ENCODE results near the gene FUT6.

FUT6 gene

GRCh38 chr19:5814123-5814851, 25.2 kb downstream of the FUT6 start:
- no peaks in the 10 kb centered on the region; the same call in 1 of the 2 replicates for H3K27me3 ChIP-seq (ENCODE audit: control insufficient read depth, insufficient read depth, low read length)
- no peaks in the 10 kb centered on the region for H3K4me1 ChIP-seq (ENCODE audit: control insufficient read depth, insufficient read depth, low read length)
- H3K4me3 ChIP-seq (ENCODE audit: low read depth, low read length): no peak overlapping the region
- H3K36me3 ChIP-seq (ENCODE audit: control insufficient read depth, insufficient read depth, low read length): no peaks in the 10 kb centered on the region
- no peaks in the 10 kb centered on the region for H3K9me3 ChIP-seq (ENCODE audit: control insufficient read depth, insufficient read depth, low read depth, low read length)
- H3K27ac ChIP-seq (ENCODE audit: low read depth, low read length): no peak overlapping the region
- H3K9ac ChIP-seq (ENCODE audit: low read length): no peak overlapping the region

DNA sequence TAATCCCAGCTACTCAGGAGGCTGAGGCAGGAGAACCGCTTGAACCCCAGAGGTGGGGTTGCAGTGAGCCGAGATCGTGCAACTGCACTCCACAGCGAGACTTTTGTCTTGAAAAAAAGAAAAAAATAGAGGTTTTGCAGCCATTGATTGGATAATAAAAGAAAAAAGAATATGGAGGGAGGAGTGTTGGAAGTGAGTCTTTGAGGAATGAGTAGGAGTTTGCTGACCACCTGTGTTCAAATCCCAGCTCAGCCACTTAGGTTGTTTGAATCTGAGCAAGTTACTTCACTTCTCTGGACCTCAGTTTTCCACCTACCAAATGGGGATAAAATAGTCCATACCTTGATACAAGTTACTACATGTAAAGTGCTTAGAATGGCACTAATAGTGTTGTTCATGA, 28.4 kb downstream of the FUT6 start:
- Histone ChIP-seq H3K4me1 (ENCODE audit: control insufficient read depth, insufficient read depth, low read length) (peaks cover 3% of the 10 kb centered on the region), H3K27ac (ENCODE audit: low read depth, low read length) (no peak overlapping the region), H3K9ac (ENCODE audit: low read length) (no peak overlapping the region), H3K36me3 (ENCODE audit: control insufficient read depth, insufficient read depth, low read length) (no peaks in the 10 kb centered on the region), H3K9me3 (ENCODE audit: control insufficient read depth, insufficient read depth, low read depth, low read length) (no peaks in the 10 kb centered on the region), H3K27me3 (ENCODE audit: control insufficient read depth, insufficient read depth, low read length) (no peaks in the 10 kb centered on the region), H3K4me3 (ENCODE audit: low read depth, low read length) (no peak overlapping the region)

DNA sequence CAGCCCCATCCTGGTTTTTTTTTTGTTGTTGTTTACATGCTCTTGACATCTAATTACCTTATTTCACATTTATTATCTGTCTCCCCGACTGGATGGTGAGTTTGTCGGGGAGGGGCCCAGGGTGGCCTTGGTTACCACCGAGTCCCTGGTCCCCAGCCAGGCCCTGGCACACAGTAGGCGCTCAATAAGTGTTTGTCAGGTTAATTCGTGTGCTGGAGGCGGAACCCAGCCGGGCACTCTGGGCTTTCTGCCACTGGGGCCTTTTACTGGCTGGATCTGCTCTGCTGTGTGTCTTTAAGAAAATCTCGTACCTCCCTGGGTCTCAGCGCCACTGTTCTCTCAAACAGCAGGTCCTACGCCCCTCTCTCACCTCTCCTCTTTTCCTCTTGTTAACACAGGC, 30.0 kb downstream of the FUT6 start:
- no peaks in the 10 kb centered on the region for H3K36me3 ChIP-seq (ENCODE audit: control insufficient read depth, insufficient read depth, low read length)
- peaks cover 5% of the 10 kb centered on the region for H3K4me1 ChIP-seq (ENCODE audit: control insufficient read depth, insufficient read depth, low read length)
- peaks cover 4% of the 10 kb centered on the region; the same call in 1 of the 2 replicates for H3K27me3 ChIP-seq (ENCODE audit: control insufficient read depth, insufficient read depth, low read length)
- no peak overlapping the region for H3K4me3 ChIP-seq (ENCODE audit: low read depth, low read length)
- H3K9ac ChIP-seq (ENCODE audit: low read length): no peak overlapping the region
- no peak overlapping the region for H3K27ac ChIP-seq (ENCODE audit: low read depth, low read length)
- no peaks in the 10 kb centered on the region for H3K9me3 ChIP-seq (ENCODE audit: control insufficient read depth, insufficient read depth, low read depth, low read length)

- peaks cover 4% of the 10 kb centered on the region; the same call in 1 of the 2 replicates for H3K27me3 ChIP-seq (ENCODE audit: control insufficient read depth, insufficient read depth, low read length)
- no peaks in the 10 kb centered on the region for H3K36me3 ChIP-seq (ENCODE audit: control insufficient read depth, insufficient read depth, low read length)
- H3K9ac ChIP-seq (ENCODE audit: low read length): no peak overlapping the region
- H3K27ac ChIP-seq (ENCODE audit: low read depth, low read length): no peak overlapping the region
- peaks cover 5% of the 10 kb centered on the region for H3K4me1 ChIP-seq (ENCODE audit: control insufficient read depth, insufficient read depth, low read length)
- no peaks in the 10 kb centered on the region for H3K9me3 ChIP-seq (ENCODE audit: control insufficient read depth, insufficient read depth, low read depth, low read length)
- H3K4me3 ChIP-seq (ENCODE audit: low read depth, low read length): no peak overlapping the region
These were observed 30.4 kb downstream of the FUT6 start for GRCh38 chr19:5809053-5809452.

GRCh38 chr19:5808120-5808816, 31.2 kb downstream of the FUT6 start:
- H3K27me3 ChIP-seq (ENCODE audit: control insufficient read depth, insufficient read depth, low read length): peaks cover 9% of the 10 kb centered on the region
- H3K4me1 ChIP-seq (ENCODE audit: control insufficient read depth, insufficient read depth, low read length): peaks cover 5% of the 10 kb centered on the region
- no peaks in the 10 kb centered on the region for H3K36me3 ChIP-seq (ENCODE audit: control insufficient read depth, insufficient read depth, low read length)
- H3K4me3 ChIP-seq (ENCODE audit: low read depth, low read length): no peak overlapping the region
- no peak overlapping the region for H3K27ac ChIP-seq (ENCODE audit: low read depth, low read length)
- no peaks in the 10 kb centered on the region for H3K9me3 ChIP-seq (ENCODE audit: control insufficient read depth, insufficient read depth, low read depth, low read length)
- H3K9ac ChIP-seq (ENCODE audit: low read length): no peak overlapping the region

DNA sequence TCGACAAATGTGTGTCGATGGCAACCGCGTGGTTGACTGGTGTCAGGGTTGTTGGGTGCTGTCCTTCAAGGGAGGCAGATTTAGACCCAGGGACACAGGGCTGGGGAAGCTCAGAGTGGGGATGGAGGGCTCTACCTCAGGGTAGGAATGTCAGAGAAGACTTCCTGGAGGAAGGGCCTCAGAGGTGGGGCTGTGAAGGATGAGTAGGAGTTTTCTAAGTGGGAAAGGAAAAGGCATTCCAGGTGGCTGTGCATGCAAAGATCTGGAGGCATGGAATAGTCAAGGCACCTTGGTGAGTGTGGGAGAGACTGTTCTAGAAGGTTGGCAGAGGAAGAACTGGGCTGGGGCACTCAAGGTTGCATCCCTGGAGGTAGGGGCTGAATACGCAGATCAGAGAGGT, 32.6 kb downstream of the FUT6 start:
- Histone ChIP-seq H3K4me1 (ENCODE audit: control insufficient read depth, insufficient read depth, low read length) (peaks cover 6% of the 10 kb centered on the region), H3K9me3 (ENCODE audit: control insufficient read depth, insufficient read depth, low read depth, low read length) (no peaks in the 10 kb centered on the region), H3K4me3 (ENCODE audit: low read depth, low read length) (no peak overlapping the region), H3K27ac (ENCODE audit: low read depth, low read length) (no peak overlapping the region), H3K36me3 (ENCODE audit: control insufficient read depth, insufficient read depth, low read length) (no peaks in the 10 kb centered on the region), H3K9ac (ENCODE audit: low read length) (no peak overlapping the region), H3K27me3 (ENCODE audit: control insufficient read depth, insufficient read depth, low read length) (peaks cover 18% of the 10 kb centered on the region)

- peak overlapping the region; percentile 27 for H3K4me3 ChIP-seq (ENCODE audit: low read depth, low read length)
- peaks cover 7% of the 10 kb centered on the region for H3K4me1 ChIP-seq (ENCODE audit: control insufficient read depth, insufficient read depth, low read length)
These were observed 33.4 kb downstream of the FUT6 start for GRCh38 chr19:5806133-5806489.

DNA sequence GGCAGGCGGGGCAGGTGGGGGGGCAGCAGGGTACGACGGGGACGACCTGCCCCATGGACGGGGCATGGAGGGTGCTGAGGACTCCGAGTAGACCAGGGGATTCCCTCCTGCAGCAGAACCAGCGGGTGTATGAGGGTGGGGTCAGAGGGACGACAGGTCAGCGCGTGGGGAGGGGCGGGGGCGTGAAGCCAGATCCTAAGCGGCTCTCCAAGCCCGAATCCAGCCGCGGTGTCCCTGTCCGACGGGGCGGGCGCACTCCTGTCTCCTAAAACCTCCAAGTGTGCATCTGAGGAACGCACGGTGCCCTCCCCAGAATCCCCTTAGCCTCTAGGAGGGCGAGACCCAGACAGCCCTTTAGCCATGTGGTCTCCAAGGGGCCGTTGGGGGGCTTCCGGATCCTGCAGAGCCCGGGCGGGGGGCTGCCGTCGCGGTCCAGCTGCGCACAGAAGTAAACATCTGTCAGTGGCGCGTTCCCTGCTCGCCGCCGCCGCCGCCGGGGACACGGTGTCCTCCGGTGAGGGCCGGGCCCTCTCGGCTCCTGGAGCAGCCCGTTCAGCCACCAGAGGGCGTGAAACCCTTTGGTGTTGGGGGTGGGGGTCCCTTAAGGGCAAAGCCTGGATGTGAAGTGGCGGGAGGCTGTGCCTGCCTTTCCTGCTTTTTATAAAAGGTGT, 33.9 kb downstream of the FUT6 start:
- Histone ChIP-seq H3K4me1 (ENCODE audit: control insufficient read depth, insufficient read depth, low read length) (peaks cover 7% of the 10 kb centered on the region), H3K4me3 (ENCODE audit: low read depth, low read length) (peak overlapping the region; percentile 56), H3K9ac (ENCODE audit: low read length) (no peak overlapping the region), H3K27me3 (ENCODE audit: control insufficient read depth, insufficient read depth, low read length) (peaks cover 20% of the 10 kb centered on the region), H3K9me3 (ENCODE audit: control insufficient read depth, insufficient read depth, low read depth, low read length) (no peaks in the 10 kb centered on the region), H3K27ac (ENCODE audit: low read depth, low read length) (no peak overlapping the region), H3K36me3 (ENCODE audit: control insufficient read depth, insufficient read depth, low read length) (no peaks in the 10 kb centered on the region)

More at GRCh38 chr19:5806133-5806489, 33.4 kb downstream of the FUT6 start:
- no peaks in the 10 kb centered on the region for H3K36me3 ChIP-seq (ENCODE audit: control insufficient read depth, insufficient read depth, low read length)
- peaks cover 20% of the 10 kb centered on the region for H3K27me3 ChIP-seq (ENCODE audit: control insufficient read depth, insufficient read depth, low read length)
- no peaks in the 10 kb centered on the region for H3K9me3 ChIP-seq (ENCODE audit: control insufficient read depth, insufficient read depth, low read depth, low read length)
- no peak overlapping the region for H3K9ac ChIP-seq (ENCODE audit: low read length)
- H3K27ac ChIP-seq (ENCODE audit: low read depth, low read length): no peak overlapping the region

- no peaks in the 10 kb centered on the region for H3K36me3 ChIP-seq (ENCODE audit: control insufficient read depth, insufficient read depth, low read length)
- no peak within 1 kb of the TSS for H3K27ac ChIP-seq (ENCODE audit: low read depth, low read length)
- no peak within 1 kb of the TSS for H3K9ac ChIP-seq (ENCODE audit: low read length)
- no peaks in the 10 kb centered on the region for H3K9me3 ChIP-seq (ENCODE audit: control insufficient read depth, insufficient read depth, low read depth, low read length)
- H3K27me3 ChIP-seq (ENCODE audit: control insufficient read depth, insufficient read depth, low read length): peaks cover 20% of the 10 kb centered on the region
- peaks cover 7% of the 10 kb centered on the region for H3K4me1 ChIP-seq (ENCODE audit: control insufficient read depth, insufficient read depth, low read length)
- H3K4me3 ChIP-seq (ENCODE audit: low read depth, low read length): peak within 1 kb of the TSS; percentile 56
These were observed 34.7 kb downstream of the FUT6 start, which contains the start of gene NRTN for GRCh38 chr19:5804516-5805461. Gene NRTN (plus strand): TSS chr19:5805067. CDS start chr19:5824166, 19,099 bp downstream.

DNA sequence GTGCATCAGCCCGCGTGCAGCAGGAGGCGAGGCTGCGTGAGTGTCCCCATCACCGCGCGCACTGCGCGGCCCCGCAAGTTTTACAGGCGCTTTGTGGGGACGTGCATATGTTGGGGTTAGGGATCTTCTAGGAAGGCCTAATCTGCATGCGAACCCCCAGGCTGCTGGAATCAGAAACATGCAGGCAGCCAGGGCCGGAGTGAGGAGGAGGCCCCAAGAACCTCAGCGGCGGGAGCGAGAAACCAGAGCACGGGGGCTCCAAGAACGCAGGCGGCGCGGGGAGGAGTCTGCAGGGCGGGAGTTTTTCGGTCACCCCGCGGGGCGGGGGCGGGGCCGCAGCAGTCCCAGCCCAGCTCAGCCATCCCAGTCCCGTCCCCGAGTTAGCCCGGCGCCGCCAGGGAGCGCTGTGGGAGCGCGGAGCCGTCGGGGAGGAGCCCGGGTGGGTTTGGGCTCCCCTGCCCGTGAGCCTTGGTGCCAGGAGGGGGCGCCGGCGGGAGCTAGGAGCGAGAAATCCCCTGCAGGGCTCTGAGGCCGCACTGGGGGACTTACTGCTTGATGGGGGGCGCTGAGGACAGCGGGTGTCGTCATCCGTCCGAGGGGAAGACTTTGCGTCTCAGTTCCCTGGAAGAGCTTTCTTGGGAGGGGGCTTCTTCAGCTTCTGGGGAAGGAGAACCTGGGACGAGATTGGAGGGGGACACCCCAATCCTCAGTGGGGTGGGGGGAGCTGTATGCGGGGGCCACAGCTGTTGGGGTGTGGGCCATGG, 35.6 kb downstream of the FUT6 start:
- H3K9ac ChIP-seq (ENCODE audit: low read length): peak overlapping the region; percentile 30

More for the DNA sequence above, 35.6 kb downstream of the FUT6 start:
- no peaks in the 10 kb centered on the region for H3K36me3 ChIP-seq (ENCODE audit: control insufficient read depth, insufficient read depth, low read length)
- no peak overlapping the region for H3K27ac ChIP-seq (ENCODE audit: low read depth, low read length)
- peaks cover 20% of the 10 kb centered on the region for H3K27me3 ChIP-seq (ENCODE audit: control insufficient read depth, insufficient read depth, low read length)
- peak overlapping the region; percentile 54 for H3K4me3 ChIP-seq (ENCODE audit: low read depth, low read length)
- peaks cover 7% of the 10 kb centered on the region for H3K4me1 ChIP-seq (ENCODE audit: control insufficient read depth, insufficient read depth, low read length)
- H3K9me3 ChIP-seq (ENCODE audit: control insufficient read depth, insufficient read depth, low read depth, low read length): no peaks in the 10 kb centered on the region

All from HUES6 (cell line).